ENCODE results near the gene B3GNT7.

B3GNT7 gene

DNA sequence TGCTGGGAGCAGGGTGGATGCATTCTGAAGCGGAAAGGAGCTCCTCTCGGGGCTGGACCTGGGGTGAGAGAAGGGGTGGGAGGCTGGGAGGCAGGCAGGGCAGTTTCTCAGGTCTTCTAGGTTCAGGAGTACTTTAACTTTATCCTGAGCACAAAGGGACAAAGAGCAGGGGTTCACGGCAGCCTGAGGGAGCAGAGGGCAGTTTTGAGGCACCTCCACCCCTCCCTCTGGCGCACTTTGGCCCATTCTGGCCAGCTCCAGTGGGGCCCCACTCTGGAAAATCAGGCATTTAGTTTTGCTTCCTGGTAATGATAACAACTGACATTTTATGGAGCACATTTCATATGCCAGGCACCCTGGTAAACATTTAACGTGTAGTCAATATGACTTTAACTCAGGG is 14.3 kb downstream of the B3GNT7 start:
- TF ChIP-seq POLR2AphosphoS5 (IDR thresholded peaks at IDR 0.05; ENCODE audit: low read depth, low read length), result no peak
- TF ChIP-seq, protein P1, sequence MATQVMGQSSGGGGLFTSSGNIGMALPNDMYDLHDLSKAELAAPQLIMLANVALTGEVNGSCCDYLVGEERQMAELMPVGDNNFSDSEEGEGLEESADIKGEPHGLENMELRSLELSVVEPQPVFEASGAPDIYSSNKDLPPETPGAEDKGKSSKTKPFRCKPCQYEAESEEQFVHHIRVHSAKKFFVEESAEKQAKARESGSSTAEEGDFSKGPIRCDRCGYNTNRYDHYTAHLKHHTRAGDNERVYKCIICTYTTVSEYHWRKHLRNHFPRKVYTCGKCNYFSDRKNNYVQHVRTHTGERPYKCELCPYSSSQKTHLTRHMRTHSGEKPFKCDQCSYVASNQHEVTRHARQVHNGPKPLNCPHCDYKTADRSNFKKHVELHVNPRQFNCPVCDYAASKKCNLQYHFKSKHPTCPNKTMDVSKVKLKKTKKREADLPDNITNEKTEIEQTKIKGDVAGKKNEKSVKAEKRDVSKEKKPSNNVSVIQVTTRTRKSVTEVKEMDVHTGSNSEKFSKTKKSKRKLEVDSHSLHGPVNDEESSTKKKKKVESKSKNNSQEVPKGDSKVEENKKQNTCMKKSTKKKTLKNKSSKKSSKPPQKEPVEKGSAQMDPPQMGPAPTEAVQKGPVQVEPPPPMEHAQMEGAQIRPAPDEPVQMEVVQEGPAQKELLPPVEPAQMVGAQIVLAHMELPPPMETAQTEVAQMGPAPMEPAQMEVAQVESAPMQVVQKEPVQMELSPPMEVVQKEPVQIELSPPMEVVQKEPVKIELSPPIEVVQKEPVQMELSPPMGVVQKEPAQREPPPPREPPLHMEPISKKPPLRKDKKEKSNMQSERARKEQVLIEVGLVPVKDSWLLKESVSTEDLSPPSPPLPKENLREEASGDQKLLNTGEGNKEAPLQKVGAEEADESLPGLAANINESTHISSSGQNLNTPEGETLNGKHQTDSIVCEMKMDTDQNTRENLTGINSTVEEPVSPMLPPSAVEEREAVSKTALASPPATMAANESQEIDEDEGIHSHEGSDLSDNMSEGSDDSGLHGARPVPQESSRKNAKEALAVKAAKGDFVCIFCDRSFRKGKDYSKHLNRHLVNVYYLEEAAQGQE (IDR thresholded peaks at IDR 0.05; ENCODE audit: insufficient read depth in 1 of 2, low read depth in 2 of 2, low read length in 2 of 2), result no peak
- no peak for TF ChIP-seq SIN3A (IDR thresholded peaks at IDR 0.05; ENCODE audit: borderline replicate concordance, insufficient read depth, low read length)
- no peak for TF ChIP-seq FOXP2 (optimal IDR thresholded peaks at IDR 0.05; ENCODE audit: borderline replicate concordance, extremely low read depth, extremely low read length, insufficient read depth)
- no peak for TF ChIP-seq TAF1 (IDR thresholded peaks at IDR 0.05; ENCODE audit: borderline replicate concordance, insufficient read depth, low read length)

DNA sequence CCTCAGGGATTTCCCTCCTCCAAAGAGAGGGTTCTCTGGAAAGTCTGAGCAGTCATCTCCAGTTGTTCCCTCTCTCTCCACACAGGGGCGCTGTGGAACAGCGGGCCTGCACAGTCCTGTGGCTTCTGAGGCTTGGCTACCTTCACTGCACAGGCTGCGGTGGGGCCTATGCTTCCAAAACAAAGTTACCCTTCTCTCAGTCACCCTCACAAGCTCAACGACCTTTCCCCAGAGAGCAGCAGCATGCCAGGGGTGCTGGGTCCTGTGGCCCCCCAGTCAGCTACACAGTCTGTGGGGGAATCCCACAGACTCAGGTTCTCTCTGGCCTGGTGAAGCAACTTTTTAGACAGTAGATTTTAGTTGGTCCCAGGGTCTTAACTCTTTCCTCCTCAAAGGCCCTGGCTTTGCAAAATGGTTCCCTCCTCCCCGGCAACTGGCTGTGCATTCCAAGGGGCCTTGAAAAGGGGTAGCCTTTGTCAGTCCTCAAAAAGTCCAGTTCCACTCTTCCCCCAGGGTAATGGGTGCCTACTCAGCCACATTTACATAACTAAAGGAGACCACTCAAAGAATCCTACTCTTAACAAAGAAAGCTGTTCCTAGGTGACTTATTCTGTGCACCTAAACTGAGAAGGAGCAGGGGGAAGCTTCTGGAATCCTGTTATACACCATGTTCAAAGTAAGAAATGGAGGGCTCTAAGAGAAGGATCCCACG is 14.9 kb downstream of the B3GNT7 start:
- no peak for TF ChIP-seq TAF1 (IDR thresholded peaks at IDR 0.05; ENCODE audit: borderline replicate concordance, insufficient read depth, low read length)
- TF ChIP-seq SIN3A (IDR thresholded peaks at IDR 0.05; ENCODE audit: borderline replicate concordance, insufficient read depth, low read length), result no peak
- no peak for TF ChIP-seq FOXP2 (optimal IDR thresholded peaks at IDR 0.05; ENCODE audit: borderline replicate concordance, extremely low read depth, extremely low read length, insufficient read depth)

DNA sequence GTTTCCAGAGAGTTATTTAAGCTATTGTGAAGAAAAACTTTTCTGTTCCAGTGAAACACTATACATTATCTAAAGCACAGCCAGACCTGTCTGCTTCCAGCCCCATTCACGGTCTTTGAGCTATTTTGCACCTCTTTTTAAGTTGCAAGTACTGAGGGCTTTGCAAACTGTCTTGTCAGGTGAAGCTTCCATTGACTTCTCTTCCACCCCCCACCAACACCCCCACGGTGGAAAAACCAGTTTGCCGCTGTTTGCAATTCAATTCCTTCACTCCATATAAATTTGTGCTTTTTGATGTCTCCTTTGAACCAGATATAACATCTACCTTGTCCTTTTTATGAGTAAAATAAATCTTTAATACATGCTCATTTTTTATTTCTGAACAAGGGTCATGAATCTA is 15.7 kb downstream of the B3GNT7 start:
- no peak for TF ChIP-seq POLR2AphosphoS5 (IDR thresholded peaks at IDR 0.05; ENCODE audit: low read depth, low read length)
- TF ChIP-seq TAF1 (IDR thresholded peaks at IDR 0.05; ENCODE audit: borderline replicate concordance, insufficient read depth, low read length), result no peak
- TF ChIP-seq FOXP2 (optimal IDR thresholded peaks at IDR 0.05; ENCODE audit: borderline replicate concordance, extremely low read depth, extremely low read length, insufficient read depth), result no peak
- TF ChIP-seq, protein P1 (IDR thresholded peaks at IDR 0.05; ENCODE audit: insufficient read depth in 1 of 2, low read depth in 2 of 2, low read length in 2 of 2), result no peak
- no peak for TF ChIP-seq SIN3A (IDR thresholded peaks at IDR 0.05; ENCODE audit: borderline replicate concordance, insufficient read depth, low read length)

DNA sequence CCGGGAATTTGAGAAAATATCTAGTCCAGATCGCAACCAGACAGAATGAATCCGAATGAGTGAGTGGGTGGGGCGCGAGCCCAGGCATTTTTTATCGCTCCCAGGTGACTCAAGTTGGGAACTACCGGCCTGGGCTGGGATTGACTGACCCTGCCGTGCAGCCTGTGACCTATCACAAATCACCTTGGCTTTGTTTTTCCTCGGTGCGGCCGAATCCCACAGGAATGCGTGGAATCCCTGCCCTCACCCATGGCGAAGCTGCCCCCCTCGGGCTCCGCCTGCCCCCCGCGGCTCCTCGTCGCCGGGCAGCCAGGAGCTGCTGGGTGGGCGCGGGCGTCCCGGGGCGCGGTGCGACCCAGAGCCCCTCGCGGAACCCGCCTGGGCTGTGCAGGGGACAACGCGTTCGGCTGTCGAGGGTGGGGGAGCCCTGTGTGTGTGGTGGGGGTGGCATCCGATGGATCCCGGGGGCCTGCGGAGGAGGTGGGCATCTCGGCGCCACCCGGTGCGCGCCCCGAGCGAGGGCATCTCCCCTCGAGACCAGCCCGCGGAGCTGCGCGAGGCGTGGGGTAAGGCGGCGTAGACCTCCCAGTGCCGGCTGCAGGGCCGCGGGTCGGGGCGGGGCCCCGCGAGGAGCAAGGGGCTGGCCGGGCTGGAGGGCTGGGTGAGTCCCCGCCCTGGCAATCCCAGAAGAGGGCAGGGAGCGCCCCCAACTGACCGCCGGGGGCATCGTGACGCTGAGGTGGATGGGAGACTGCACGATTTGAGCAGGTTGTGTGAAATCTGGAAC is 16.5 kb downstream of the B3GNT7 start:
- TF ChIP-seq TAF1 (IDR thresholded peaks at IDR 0.05; ENCODE audit: borderline replicate concordance, insufficient read depth, low read length) (no peak), POLR2AphosphoS5 (IDR thresholded peaks at IDR 0.05; ENCODE audit: low read depth, low read length) (no peak), SIN3A (IDR thresholded peaks at IDR 0.05; ENCODE audit: borderline replicate concordance, insufficient read depth, low read length) (no peak), FOXP2 (optimal IDR thresholded peaks at IDR 0.05; ENCODE audit: borderline replicate concordance, extremely low read depth, extremely low read length, insufficient read depth) (no peak)
- TF ChIP-seq, protein P1 (IDR thresholded peaks at IDR 0.05; ENCODE audit: insufficient read depth in 1 of 2, low read depth in 2 of 2, low read length in 2 of 2), result no peak

DNA sequence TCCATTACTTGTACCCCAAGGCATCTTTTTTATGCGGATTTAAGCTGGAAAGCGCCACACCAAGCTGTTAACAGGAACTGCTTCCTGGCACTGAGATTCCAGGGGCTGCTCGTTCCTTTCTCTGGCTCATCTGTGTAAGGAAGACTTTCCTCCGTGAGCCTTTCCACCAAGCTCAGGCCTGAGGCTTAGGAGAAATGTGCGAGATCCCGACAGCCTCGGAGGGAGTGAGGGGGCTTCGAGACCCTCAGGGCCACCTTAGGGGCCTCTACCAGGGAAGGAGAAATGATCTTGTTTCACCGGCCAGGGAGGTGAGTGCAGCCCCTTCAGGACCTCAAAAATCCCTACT is 17.1 kb downstream of the B3GNT7 start:
- TF ChIP-seq FOXP2 (optimal IDR thresholded peaks at IDR 0.05; ENCODE audit: borderline replicate concordance, extremely low read depth, extremely low read length, insufficient read depth) (no peak), TAF1 (IDR thresholded peaks at IDR 0.05; ENCODE audit: borderline replicate concordance, insufficient read depth, low read length) (no peak), SIN3A (IDR thresholded peaks at IDR 0.05; ENCODE audit: borderline replicate concordance, insufficient read depth, low read length) (no peak), POLR2AphosphoS5 (IDR thresholded peaks at IDR 0.05; ENCODE audit: low read depth, low read length) (no peak)
- TF ChIP-seq, protein P1 (IDR thresholded peaks at IDR 0.05; ENCODE audit: insufficient read depth in 1 of 2, low read depth in 2 of 2, low read length in 2 of 2), result no peak
